GM18526 (cell line): ENCODE measurements around the gene TRIM72.

Experiments used
- POLR2A ChIP-seq: IDR thresholded peaks from 3 replicates; pipeline ENCODE4 v1.6.1; 2011; ENCODE audit not compliant: insufficient read length; ENCODE audit errors: extremely low read depth

TRIM72 gene

GRCh38 chr16:31201582-31202413 is 12.1 kb upstream of the TRIM72 start:
- TF ChIP-seq POLR2A = no peak

GRCh38 chr16:31202414-31203375 is 11.2 kb upstream of the TRIM72 start, which contains the start of gene PYCARD:
PYCARD (minus strand) TSS chr16:31202760; CDS start chr16:31202690, 70 bp downstream.
- peak; percentile 48 for TF ChIP-seq POLR2A

- no peak for TF ChIP-seq POLR2A
These were observed 8.8 kb upstream of the TRIM72 start for GRCh38 chr16:31204871-31205666.

GRCh38 chr16:31206776-31207175 is 7.1 kb upstream of the TRIM72 start:
- no peak for TF ChIP-seq POLR2A

- no peak for TF ChIP-seq POLR2A
These were observed 577 bp upstream of the TRIM72 start for GRCh38 chr16:31213342-31213741.

- TF ChIP-seq POLR2A = no peak
These were observed 878 bp downstream of the TRIM72 start for GRCh38 chr16:31214708-31215286.

- TF ChIP-seq POLR2A = no peak
These were observed 1.6 kb downstream of the TRIM72 start for GRCh38 chr16:31215287-31216162.

- TF ChIP-seq POLR2A = no peak
These were observed 2.7 kb downstream of the TRIM72 start, which contains the start of gene PYDC1 for GRCh38 chr16:31216422-31217135. PYDC1 (minus strand) TSS chr16:31217135; CDS start chr16:31217028, 107 bp downstream.

GRCh38 chr16:31217136-31217530 is 3.2 kb downstream of the TRIM72 start:
- no peak for TF ChIP-seq POLR2A

- TF ChIP-seq POLR2A = no peak
These were observed 5.3 kb downstream of the TRIM72 start for GRCh38 chr16:31219154-31219741.

- TF ChIP-seq POLR2A = no peak
These were observed 7.6 kb downstream of the TRIM72 start for GRCh38 chr16:31221357-31222160.

GRCh38 chr16:31223044-31223443 is 9.1 kb downstream of the TRIM72 start:
- TF ChIP-seq POLR2A = no peak
